ENCODE results near the gene TTR. TPM values are rescaled to one million over a fixed set of nuclear protein-coding genes. Genes with fewer than 3 reads are reported as not detected.

TTR gene
- total RNA-seq, 1 donor from 2014 or later: not detected

GRCh38 chr18:31610286-31611205 is 18.9 kb downstream of the TTR start:
- ATAC-seq (peak; percentile 90), DNase-seq (no peak)
- intact Hi-C loops (cut with micrococcal nuclease): no loop called here

GRCh38 chr18:31611511-31611910 is 19.8 kb downstream of the TTR start:
- DNase-seq (no peak), ATAC-seq (peak; percentile 68)
- intact Hi-C loops (cut with micrococcal nuclease): no loop called here

- DNase-seq (peak; percentile 48), ATAC-seq (peak; percentile 70)
- intact Hi-C loops (cut with micrococcal nuclease): no loop called here
Observed at GRCh38 chr18:31612124-31612523, 20.4 kb downstream of the TTR start.

GRCh38 chr18:31614044-31614443 is 22.4 kb downstream of the TTR start:
- intact Hi-C loops (cut with micrococcal nuclease): no loop called here
- ATAC-seq: no peak
- DNase-seq: no peak

GRCh38 chr18:31616586-31616985 is 24.9 kb downstream of the TTR start:
- ATAC-seq (no peak), DNase-seq (no peak)
- intact Hi-C loops (cut with micrococcal nuclease): no loop called here

GRCh38 chr18:31617031-31617717 is 25.5 kb downstream of the TTR start:
- no peak for DNase-seq
- no peak for ATAC-seq
- intact Hi-C loops (cut with micrococcal nuclease): no loop called here

- ATAC-seq (no peak), DNase-seq (no peak)
- intact Hi-C loops (cut with micrococcal nuclease): no loop called here
Observed at GRCh38 chr18:31618801-31619200, 27.1 kb downstream of the TTR start.

GRCh38 chr18:31619291-31619690 is 27.6 kb downstream of the TTR start:
- ATAC-seq (no peak), DNase-seq (no peak)
- intact Hi-C loops (cut with micrococcal nuclease): no loop called here

- intact Hi-C loops (cut with micrococcal nuclease): no loop called here
- DNase-seq: no peak
- no peak for ATAC-seq
Observed at GRCh38 chr18:31624892-31625640, 33.4 kb downstream of the TTR start.

GRCh38 chr18:31626409-31626808 is 34.7 kb downstream of the TTR start:
- DNase-seq (no peak), ATAC-seq (no peak)
- intact Hi-C loops (cut with micrococcal nuclease): no loop called here

GRCh38 chr18:31630549-31630948 is 38.9 kb downstream of the TTR start:
- intact Hi-C loops (cut with micrococcal nuclease): no loop called here
- ATAC-seq: no peak
- no peak for DNase-seq

GRCh38 chr18:31631526-31631925 is 39.8 kb downstream of the TTR start:
- intact Hi-C loops (cut with micrococcal nuclease): no loop called here
- DNase-seq: no peak

GRCh38 chr18:31632356-31632755 is 40.7 kb downstream of the TTR start:
- DNase-seq (no peak), ATAC-seq (no peak)
- intact Hi-C loops (cut with micrococcal nuclease): no loop called here

More at GRCh38 chr18:31631526-31631925, 39.8 kb downstream of the TTR start:
- no peak for ATAC-seq

GRCh38 chr18:31633392-31634330 is 42.0 kb downstream of the TTR start:
- no peak for ATAC-seq
- intact Hi-C loops (cut with micrococcal nuclease): no loop called here
- no peak for DNase-seq

- DNase-seq: no peak
- intact Hi-C loops (cut with micrococcal nuclease): no loop called here
- no peak for ATAC-seq
Observed at GRCh38 chr18:31634331-31634713, 42.6 kb downstream of the TTR start.

GRCh38 chr18:31636387-31636786 is 44.7 kb downstream of the TTR start:
- no peak for ATAC-seq
- intact Hi-C loops (cut with micrococcal nuclease): no loop called here
- DNase-seq: no peak

- intact Hi-C loops (cut with micrococcal nuclease): no loop called here
- ATAC-seq: no peak
- DNase-seq: no peak
Observed at GRCh38 chr18:31637445-31637844, 45.8 kb downstream of the TTR start.

- ATAC-seq (no peak), DNase-seq (no peak)
- intact Hi-C loops (cut with micrococcal nuclease): no loop called here
Observed at GRCh38 chr18:31643003-31643402, 51.3 kb downstream of the TTR start.

- intact Hi-C loops (cut with micrococcal nuclease): no loop called here
- DNase-seq: no peak
Observed at GRCh38 chr18:31645411-31645810, 53.7 kb downstream of the TTR start.

More at GRCh38 chr18:31645411-31645810, 53.7 kb downstream of the TTR start:
- ATAC-seq: no peak

Data from left ventricle myocardium superior (tissue), 1 donor.